ENCODE measurements around the gene STRBP. TPM values are rescaled to one million over a fixed set of nuclear protein-coding genes. Genes with fewer than 3 reads are reported as not detected.

Gene STRBP
- total RNA-seq, 1 experiment from 2014 or later, result 96.3 TPM

DNA sequence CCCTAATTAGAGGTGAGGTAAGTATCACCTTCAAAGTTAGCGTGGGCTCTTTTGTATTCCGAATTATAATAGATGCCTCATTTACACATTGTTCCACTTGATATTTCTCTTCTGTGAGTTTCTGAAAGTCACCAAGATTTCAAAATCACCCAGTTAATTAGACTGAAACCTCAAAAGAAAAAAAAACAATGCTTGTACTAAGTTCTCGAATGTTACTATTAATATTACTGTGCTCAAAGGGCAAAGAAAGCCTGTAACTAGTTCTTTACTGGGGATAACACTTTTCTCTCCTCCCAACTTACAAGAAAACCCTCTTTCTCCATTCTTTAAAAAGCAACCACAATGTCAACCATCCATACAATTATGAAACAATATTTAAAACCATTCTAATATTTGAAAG, 98.5 kb downstream of the STRBP start (continued):
- TF ChIP-seq, protein P1, sequence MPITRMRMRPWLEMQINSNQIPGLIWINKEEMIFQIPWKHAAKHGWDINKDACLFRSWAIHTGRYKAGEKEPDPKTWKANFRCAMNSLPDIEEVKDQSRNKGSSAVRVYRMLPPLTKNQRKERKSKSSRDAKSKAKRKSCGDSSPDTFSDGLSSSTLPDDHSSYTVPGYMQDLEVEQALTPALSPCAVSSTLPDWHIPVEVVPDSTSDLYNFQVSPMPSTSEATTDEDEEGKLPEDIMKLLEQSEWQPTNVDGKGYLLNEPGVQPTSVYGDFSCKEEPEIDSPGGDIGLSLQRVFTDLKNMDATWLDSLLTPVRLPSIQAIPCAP (CRISPR knock-in tag; IDR thresholded peaks at IDR 0.05), result no peak

GRCh38 chr9:123168586-123168985, 99.8 kb downstream of the STRBP start:
- no peak for DNase-seq (ENCODE audit: low spot score)
- TF ChIP-seq JAZF1 (CRISPR knock-in tag; IDR thresholded peaks at IDR 0.05), result no peak
- H3K4me3 Mint-ChIP-seq, result no peak overlapping the region
- POLR2A ChIA-PET, result no interaction called here
- no peaks in the 10 kb centered on the region for H3K27me3 Mint-ChIP-seq (ENCODE audit: low read depth)
- ATAC-seq, result no peak
- CTCF ChIA-PET, result no interaction called here
- no peaks in the 10 kb centered on the region for H3K9me3 Mint-ChIP-seq
- peaks cover 58% of the 10 kb centered on the region for H3K4me1 Mint-ChIP-seq
- peak overlapping the region; percentile 57; the same call in 1 of the 2 replicates for H3K27ac Mint-ChIP-seq
- H3K36me3 Mint-ChIP-seq, result peaks cover 17% of the 10 kb centered on the region

DNA sequence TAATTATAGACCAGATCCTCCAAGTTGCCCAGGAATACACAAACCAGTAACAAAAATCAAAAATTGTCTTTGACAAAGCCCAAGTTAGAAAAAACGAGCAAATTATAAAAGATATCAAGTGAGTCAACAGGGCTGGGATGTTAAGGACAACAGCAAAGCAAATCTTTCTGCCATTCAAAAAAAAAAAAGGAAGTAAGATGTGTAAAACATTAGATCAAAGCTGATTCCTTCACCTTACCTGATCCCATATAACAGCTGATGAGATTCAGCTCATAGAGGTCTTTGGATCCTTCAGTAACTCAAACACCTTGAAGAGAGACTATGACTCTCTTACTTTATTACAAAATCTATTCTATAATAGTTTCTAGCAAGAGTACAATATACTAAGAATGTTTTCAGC, 100.9 kb downstream of the STRBP start:
- no peak overlapping the region for H3K4me3 Mint-ChIP-seq
- CTCF ChIA-PET, result interaction anchor here (0.6 kb wide), 1 partner anchor 953 kb away, joined by 4 read pairs; no protein-coding TSS in a partner anchor
- H3K27me3 Mint-ChIP-seq (ENCODE audit: low read depth), result no peaks in the 10 kb centered on the region
- H3K9me3 Mint-ChIP-seq, result no peaks in the 10 kb centered on the region
- TF ChIP-seq CREB1 (CRISPR knock-in tag; IDR thresholded peaks at IDR 0.05) (no peak), ZNF317 (CRISPR knock-in tag; IDR thresholded peaks at IDR 0.05; ENCODE audit: borderline replicate concordance, low read depth) (no peak), TEAD4 (CRISPR knock-in tag; IDR thresholded peaks at IDR 0.05) (no peak), ARID4B (CRISPR knock-in tag; IDR thresholded peaks at IDR 0.05; ENCODE audit: borderline replicate concordance) (no peak), FOXK1 (CRISPR knock-in tag; IDR thresholded peaks at IDR 0.05) (no peak), NR1H2 (CRISPR knock-in tag; IDR thresholded peaks at IDR 0.05) (no peak), ZNF416 (CRISPR knock-in tag; IDR thresholded peaks at IDR 0.05) (no peak), EMX1 (CRISPR knock-in tag; IDR thresholded peaks at IDR 0.05) (no peak), USF2 (CRISPR knock-in tag; IDR thresholded peaks at IDR 0.05) (no peak), ZBTB43 (CRISPR knock-in tag; IDR thresholded peaks at IDR 0.05) (no peak), IRF2 (CRISPR knock-in tag; IDR thresholded peaks at IDR 0.05; ENCODE audit: borderline replicate concordance, low read depth) (no peak)
- TF ChIP-seq, protein P2, sequence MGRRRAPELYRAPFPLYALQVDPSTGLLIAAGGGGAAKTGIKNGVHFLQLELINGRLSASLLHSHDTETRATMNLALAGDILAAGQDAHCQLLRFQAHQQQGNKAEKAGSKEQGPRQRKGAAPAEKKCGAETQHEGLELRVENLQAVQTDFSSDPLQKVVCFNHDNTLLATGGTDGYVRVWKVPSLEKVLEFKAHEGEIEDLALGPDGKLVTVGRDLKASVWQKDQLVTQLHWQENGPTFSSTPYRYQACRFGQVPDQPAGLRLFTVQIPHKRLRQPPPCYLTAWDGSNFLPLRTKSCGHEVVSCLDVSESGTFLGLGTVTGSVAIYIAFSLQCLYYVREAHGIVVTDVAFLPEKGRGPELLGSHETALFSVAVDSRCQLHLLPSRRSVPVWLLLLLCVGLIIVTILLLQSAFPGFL (CRISPR knock-in tag; IDR thresholded peaks at IDR 0.05; ENCODE audit: borderline replicate concordance), result no peak
- TF ChIP-seq, protein P3, sequence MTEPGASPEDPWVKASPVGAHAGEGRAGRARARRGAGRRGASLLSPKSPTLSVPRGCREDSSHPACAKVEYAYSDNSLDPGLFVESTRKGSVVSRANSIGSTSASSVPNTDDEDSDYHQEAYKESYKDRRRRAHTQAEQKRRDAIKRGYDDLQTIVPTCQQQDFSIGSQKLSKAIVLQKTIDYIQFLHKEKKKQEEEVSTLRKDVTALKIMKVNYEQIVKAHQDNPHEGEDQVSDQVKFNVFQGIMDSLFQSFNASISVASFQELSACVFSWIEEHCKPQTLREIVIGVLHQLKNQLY (CRISPR knock-in tag; IDR thresholded peaks at IDR 0.05), result no peak
- POLR2A ChIA-PET, result no interaction called here
- no peak for DNase-seq (ENCODE audit: low spot score)
- H3K27ac Mint-ChIP-seq, result peak overlapping the region; percentile 39
- no peak for ATAC-seq
- peaks cover 50% of the 10 kb centered on the region for H3K4me1 Mint-ChIP-seq
- H3K36me3 Mint-ChIP-seq, result peaks cover 8% of the 10 kb centered on the region
